Measurements from ENCODE around the gene NUDCD3.

NUDCD3 gene

GRCh38 chr7:44490351-44491200, at the start of gene NUDCD3:
Gene NUDCD3, minus strand, starts transcription at chr7:44490658. Its CDS starts 58 bp downstream, at chr7:44490600.
- DNase-seq = peak; percentile 25

DNA sequence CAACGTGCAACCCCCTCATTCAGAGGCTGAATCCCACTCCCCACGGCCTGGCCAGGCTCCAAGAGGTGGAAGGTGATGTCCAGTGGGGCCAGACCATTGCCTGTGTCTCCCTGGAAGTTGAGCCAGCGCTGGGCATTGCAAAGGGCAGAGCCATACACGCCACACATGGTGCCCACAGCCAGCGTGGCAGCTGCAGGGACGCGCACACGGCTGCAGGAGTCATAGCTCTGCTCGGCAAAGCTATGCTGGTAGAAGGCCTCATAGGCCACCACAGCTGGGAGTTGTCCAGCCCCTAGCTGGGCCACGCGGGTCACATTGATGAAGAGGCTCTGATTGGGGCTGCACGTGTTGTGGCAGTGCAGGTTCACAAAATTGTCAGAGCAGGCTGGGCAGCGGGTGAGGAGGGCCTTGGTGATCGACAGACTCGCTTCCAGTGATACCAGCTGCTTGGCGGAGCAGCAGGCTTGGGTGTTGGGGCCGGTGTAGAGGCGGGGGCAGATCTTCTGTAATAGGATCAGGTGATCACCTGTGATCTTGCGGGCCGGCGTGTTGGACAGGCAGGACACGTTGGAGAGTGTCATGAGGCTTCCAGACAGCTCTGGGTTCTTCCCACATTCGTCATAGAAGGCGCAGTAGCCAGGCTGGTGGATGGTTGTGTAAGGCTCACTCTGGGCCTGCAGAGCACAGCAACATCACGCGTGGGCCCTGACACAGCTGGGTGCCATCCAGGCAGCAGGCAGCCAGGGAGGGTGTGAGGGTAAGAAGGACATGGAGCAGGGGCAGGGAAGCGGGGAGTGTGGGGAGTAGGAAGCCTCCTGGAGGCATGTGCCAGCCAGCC, 49.4 kb upstream of the NUDCD3 start:
- no peak for DNase-seq

DNA sequence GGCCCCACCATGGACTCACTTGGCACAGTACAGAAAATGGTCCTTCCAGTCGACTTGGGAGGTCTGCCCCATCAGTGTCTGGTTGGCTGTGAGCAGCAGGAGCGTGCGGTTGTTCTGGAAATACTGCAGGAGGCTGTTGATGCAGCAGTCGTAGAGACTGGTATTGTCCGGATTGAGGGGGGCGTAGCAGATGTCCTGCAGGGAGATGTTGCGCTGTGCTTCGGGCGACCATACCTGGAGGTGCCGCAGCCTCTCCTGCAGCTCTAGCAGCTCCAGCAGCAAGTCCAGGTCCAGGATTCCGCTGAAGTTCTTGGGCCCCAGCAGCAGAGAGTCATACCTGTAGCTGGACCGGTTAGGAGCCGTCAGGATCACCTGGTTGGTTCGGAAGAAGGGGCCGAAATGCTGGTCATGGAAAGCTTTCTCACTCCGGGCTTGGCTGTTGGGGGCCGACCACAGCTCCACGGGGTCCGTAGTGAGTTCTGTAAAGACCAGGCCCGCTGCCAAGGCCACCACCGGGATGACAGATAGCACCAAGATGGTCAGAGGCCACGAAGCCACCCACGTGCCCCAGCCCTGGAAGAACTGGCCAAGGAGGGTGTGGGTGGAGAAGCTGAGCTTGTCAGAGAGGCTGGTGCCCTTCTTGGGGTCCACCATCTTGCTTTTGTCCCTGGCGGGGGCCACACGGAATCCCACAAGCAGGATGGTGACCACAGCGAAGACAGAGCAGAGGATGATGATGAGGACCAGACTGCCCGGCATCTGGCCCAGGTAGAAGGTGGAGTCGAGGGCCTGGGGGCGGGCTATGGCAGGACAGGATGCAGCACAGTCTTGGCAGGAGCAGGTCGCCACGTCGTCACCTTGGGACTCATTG, 48.6 kb upstream of the NUDCD3 start:
- no peak for DNase-seq

GRCh38 chr7:44538093-44538797, 47.8 kb upstream of the NUDCD3 start:
- DNase-seq = no peak

DNA sequence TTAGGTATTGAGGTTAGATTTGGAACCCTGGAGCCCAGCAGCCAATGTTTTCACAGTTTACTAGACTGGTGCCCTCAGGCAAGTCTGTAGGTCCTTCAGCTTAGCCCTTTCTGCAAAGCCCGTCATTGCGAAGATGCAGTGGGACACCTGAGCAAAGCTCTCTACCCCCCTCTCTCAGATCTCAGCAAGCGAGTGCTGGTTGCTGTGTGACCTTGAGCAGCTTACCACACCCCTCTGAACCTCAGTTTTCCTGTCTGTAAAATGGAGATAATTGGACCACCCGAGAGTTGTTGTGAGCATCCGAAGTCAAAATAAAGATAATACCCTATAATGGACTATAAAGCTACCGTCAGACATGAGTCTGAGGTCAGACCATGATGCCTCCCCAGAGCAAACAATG, 47.0 kb upstream of the NUDCD3 start:
- DNase-seq = no peak

GRCh38 chr7:44536090-44536489, 45.6 kb upstream of the NUDCD3 start:
- no peak for DNase-seq

DNA sequence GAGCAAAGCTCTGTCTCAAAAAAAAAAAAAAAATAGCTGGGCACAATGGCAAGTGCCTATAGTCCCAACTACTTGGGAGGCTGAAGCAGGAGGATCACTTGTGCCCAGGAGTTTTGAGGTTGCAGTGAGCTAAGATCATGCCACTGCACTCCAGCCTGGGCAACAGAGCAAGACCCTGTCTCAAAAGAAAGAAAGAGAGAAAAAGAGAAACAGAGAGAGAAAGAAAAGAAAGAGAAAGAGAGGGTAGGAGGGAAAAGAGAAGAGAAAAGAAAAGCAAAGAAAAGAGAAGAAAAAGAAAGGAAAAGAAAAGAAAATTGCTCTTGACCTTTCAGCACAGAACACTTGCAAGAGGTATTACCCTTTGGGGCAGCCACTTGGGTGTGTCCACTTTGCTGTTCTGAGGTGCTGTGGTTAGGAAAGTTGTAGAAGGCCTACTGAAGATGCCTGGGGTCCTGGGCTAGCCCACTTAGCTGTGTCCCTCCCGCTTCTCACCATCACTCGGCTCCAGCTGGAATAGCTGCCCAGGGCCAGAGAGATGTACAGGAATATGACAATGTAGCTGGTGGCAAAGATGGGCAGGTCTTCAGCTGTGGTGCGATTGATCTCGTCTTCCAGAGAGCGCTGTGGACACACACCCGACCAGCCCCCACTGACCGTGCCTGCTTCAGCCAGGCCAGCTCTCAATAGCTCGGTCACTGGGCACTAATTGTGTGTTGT, 45.0 kb upstream of the NUDCD3 start:
- no peak for DNase-seq

DNA sequence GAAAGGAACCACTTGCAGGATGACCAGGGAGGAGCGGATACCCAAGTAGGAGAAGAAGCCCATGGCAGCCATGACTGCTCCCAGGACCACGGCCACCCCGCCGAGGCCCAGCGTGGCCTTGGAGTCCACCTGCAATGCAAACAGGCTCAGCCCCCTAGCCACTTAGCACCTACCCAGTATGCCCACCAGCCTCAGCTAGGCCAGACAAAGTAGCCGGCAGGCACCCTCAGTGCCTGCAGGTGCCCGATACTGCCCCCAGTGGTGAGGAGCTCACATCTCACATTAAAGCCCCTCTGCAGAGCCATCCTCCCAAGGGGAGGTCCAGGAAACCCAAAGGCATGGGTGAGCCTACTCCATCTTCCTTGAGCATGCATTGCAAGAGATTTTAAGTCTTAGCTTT, 44.0 kb upstream of the NUDCD3 start:
- no peak for DNase-seq

- DNase-seq = no peak
Measured at GRCh38 chr7:44534087-44534486, 43.6 kb upstream of the NUDCD3 start.

DNA sequence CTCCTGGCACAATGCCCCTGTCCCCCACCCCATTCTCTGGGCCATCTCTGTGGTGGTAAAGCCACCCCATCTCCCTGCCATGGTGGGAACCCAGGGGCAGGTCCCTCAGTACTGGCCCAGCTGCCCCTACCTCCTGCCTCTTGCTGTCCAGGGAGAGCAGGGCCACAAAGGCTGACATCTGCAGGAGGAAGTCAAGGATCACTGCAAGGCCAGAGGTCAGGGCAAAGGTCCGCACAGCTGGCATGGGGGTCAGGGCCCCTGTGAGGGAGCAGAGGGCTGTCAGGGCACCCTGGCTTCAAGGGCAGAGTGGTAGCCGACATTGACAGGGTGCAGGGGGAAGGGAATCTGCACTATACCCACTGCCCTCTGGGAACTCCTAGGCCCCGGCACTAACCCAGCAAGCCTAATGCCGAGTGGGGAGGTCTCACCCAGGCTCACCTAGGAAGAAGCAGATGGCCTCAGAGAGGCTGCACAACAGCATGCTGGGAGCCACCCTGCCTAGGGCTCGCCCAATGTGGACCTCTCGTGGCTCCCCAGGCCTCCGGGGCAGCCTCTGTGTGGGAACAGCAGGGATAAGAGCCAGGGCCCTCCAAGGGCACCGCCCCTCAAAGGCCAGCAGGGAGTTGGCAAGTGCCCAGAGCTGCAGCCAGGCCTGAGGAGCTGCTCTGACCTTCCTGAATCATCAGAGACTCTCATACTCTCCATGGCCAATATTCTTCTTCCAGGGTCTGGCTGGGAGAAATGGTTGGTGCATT, 43.0 kb upstream of the NUDCD3 start:
- no peak for DNase-seq

DNA sequence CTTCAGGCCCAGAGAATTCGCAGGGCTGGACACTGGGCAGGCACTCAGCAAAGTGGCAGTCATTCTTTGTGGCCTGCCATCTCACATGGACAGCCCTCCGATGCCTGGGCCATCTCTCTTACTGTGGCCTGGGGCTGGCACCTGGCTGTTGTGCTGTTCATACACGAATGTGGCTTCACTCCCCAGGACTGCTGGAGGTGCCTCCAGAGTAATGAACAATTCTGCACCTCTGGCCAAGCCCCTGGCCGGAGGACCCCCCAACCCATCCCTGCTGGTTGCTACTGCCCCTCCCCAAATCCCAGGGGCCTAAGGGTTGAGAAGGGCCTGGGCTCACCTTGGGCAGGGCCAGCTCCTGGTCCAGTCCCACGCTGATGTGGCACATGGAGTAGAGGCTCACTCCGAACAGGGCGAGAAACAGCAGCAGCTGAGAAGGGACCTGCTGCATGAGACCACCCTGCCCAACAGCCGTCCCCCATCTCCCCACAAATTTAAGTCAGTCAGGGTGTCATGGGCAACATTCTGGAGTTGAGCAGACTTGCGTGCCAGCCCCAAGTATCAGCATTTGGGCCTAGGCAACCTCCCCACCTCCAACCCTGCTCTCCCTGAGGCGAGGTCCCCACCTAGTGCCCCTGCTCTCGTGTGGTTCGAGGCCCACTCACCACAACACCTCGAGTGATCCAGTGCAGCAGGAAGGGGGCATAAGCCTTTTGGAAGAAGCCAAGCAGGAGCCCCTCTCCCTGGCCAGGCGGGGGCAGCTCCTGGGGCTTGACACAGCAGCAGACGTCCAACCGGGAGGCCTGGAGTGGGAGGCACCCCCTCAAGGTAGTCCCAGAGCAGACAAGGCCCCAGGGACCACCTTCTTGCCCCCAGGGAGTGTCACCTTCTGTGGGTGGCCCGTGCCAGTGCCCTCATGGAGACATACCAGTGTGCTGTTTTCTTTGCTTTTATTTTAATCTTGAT, 41.2 kb upstream of the NUDCD3 start:
- no peak for DNase-seq

GRCh38 chr7:44530990-44531389, 40.5 kb upstream of the NUDCD3 start:
- DNase-seq = no peak

- no peak for DNase-seq
Measured at GRCh38 chr7:44524811-44525388, 34.4 kb upstream of the NUDCD3 start.

DNA sequence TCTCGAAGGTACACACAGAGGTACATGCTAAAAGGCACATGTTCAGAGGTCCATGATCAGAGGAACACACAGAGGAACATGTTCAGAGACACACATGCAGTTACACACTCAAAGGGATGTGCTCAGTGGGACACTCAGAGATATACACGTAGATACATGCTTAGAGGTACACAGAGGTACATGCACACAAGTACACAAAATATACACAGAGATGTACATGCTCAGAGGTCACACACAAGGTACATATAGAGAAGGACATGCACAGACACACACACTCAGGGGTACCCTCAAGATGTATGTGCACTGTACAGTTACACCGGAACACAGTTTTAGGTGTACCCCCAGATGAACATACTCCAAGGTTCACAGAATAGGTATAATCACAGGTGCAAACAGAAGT, 31.9 kb upstream of the NUDCD3 start:
- no peak for DNase-seq

GRCh38 chr7:44521347-44522095, 31.1 kb upstream of the NUDCD3 start:
- DNase-seq = no peak

DNA sequence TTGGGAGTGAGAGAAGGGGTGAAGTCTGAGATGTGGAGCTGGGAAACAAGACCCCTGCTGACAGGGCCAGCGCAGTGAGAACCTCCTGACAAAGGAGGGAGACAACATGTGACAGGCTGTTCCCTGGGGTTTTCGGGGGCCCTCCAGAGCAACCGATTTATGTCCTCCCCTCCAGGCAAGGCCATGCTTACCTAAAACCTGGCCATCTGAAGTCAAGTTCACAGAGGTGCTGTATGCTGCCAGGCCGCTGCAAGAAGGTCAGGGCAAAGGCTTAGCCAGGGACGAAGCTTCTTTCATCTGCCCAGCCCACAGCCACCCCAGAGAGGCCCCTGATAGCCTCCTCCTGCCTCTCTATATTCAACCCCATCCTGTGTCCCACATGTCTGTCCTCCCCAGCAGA, 30.1 kb upstream of the NUDCD3 start:
- DNase-seq = no peak

GRCh38 chr7:44519546-44519945, 29.1 kb upstream of the NUDCD3 start:
- DNase-seq = no peak

- no peak for DNase-seq
Measured at GRCh38 chr7:44518761-44519160, 28.3 kb upstream of the NUDCD3 start.

GRCh38 chr7:44517175-44517574, 26.7 kb upstream of the NUDCD3 start:
- DNase-seq = no peak

All from NCI-H187 treated with DMSO at 0.1 percent for 48 hours (cell line).